Gastroesophageal sphincter (tissue), 3 donors: ENCODE measurements around the gene ITPR2.

Experiments
- EP300 ChIP-seq: sonication (generic); formaldehyde crosslinking; IDR thresholded peaks from one replicate; pipeline ENCODE4 v1.6.1; 2017; ENCODE audit warnings: antibody characterized with exemption, mild to moderate bottlenecking
- POLR2A ChIP-seq, 2 donors: fragments of 450-650 bp; IDR thresholded peaks; one replicate each; pipeline ENCODE4 v1.6.1; 2017; ENCODE audit warnings: antibody characterized with exemption in 2 of 2, mild to moderate bottlenecking in 2 of 2, moderate library complexity in 1 of 2
- POLR2AphosphoS5 ChIP-seq: sonication (generic); formaldehyde crosslinking; IDR thresholded peaks from one replicate; pipeline ENCODE4 v1.6.1; 2017; ENCODE audit warnings: antibody characterized with exemption
- TF ChIP-seq, protein P1 (sequence below), 4 experiments: fragments of 200-600 bp in 2 of 4; fragments of 450-650 bp in 2 of 4; sonication (generic) in 1 of 4; IDR thresholded peaks; one replicate each; pipeline ENCODE4 v1.5.1; 2017 to 2019; ENCODE audit warnings: antibody characterized with exemption in 4 of 4, mild to moderate bottlenecking in 2 of 4, moderate library complexity in 2 of 4

DNA sequence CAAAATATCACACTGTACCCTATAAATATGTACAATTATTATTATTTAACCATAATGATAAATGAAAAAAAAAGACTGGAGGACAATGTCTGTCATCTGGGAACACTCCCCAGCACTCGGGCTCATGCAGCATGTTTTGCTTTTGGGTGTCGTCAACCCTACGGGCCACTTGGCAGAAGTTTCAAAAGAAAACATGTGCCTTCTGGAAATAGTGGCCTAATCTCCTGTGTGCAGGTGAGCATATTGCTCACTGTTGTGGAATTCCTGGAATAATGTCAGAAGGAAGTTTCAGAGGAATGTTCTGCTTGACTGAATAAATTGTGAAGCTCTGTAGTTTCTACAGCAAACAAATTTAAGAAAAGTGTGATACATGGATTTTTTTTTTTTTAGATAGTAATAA, 339.3 kb downstream of the ITPR2 start:
- TF ChIP-seq POLR2AphosphoS5 (no peak), POLR2A (IDR thresholded peaks at IDR 0.05) (no peak), EP300 (no peak)
- TF ChIP-seq, protein P1, sequence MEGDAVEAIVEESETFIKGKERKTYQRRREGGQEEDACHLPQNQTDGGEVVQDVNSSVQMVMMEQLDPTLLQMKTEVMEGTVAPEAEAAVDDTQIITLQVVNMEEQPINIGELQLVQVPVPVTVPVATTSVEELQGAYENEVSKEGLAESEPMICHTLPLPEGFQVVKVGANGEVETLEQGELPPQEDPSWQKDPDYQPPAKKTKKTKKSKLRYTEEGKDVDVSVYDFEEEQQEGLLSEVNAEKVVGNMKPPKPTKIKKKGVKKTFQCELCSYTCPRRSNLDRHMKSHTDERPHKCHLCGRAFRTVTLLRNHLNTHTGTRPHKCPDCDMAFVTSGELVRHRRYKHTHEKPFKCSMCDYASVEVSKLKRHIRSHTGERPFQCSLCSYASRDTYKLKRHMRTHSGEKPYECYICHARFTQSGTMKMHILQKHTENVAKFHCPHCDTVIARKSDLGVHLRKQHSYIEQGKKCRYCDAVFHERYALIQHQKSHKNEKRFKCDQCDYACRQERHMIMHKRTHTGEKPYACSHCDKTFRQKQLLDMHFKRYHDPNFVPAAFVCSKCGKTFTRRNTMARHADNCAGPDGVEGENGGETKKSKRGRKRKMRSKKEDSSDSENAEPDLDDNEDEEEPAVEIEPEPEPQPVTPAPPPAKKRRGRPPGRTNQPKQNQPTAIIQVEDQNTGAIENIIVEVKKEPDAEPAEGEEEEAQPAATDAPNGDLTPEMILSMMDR (IDR thresholded peaks at IDR 0.05): no peak
